PC-9 (cell line): Measurements from ENCODE around the gene ECE1. TPM values are rescaled to one million over a fixed set of nuclear protein-coding genes. Genes with fewer than 3 reads are reported as not detected.

Experiments
- BruUV-seq: library from RNA; stranded (reverse); fragments of 400-500 nt; replicated peaks from 2 replicates; lab custom pipeline; 2021; lab: Mats Ljungman, UMichigan
- CTCF ChIA-PET: fragments of 300-600 bp; sonication (Branson Sonifier 250); formaldehyde crosslinking; loops from one replicate; lab custom pipeline; 2022; ENCODE audit warnings: antibody characterized with exemption; lab: Charles Lee
- POLR2A ChIA-PET: fragments of 300-600 bp; sonication (Branson Sonifier 250); formaldehyde crosslinking; loops from one replicate; lab custom pipeline; 2022; ENCODE audit warnings: antibody characterized with exemption; ENCODE audit not compliant: unreplicated experiment; lab: Charles Lee
- DNase-seq, 2 experiments: peaks; one replicate each; pipeline versions ENCODE4 v3.0.0 to v3.0.0-alpha.2; 2015 to 2022; ENCODE audit warnings: mixed read lengths in 1 of 2
- H2AFZ ChIP-seq: fragments of 200-600 bp; sonication (generic); 2 replicates; pipeline ENCODE4 v1.8.1; 2017; ENCODE audit warnings: antibody characterized with exemption
- H3F3A ChIP-seq: fragments of 200-600 bp; sonication (generic); 2 replicates; pipeline ENCODE4 v1.8.1; 2017; ENCODE audit warnings: antibody characterized with exemption, mild to moderate bottlenecking, low read depth; ENCODE audit not compliant: insufficient read depth
- H3K27ac ChIP-seq: fragments of 200-600 bp; sonication (generic); 2 replicates; pipeline ENCODE4 v1.6.1; 2016; ENCODE audit warnings: mixed run types
- H3K27me3 ChIP-seq: fragments of 200-600 bp; sonication (generic); 2 replicates; pipeline ENCODE4 v1.6.1; 2016; ENCODE audit warnings: low read depth, mixed run types; ENCODE audit not compliant: insufficient read depth
- H3K36me3 ChIP-seq: fragments of 200-600 bp; sonication (generic); 2 replicates; pipeline ENCODE4 v1.6.1; 2016; ENCODE audit warnings: low read depth, mixed run types
- H3K4me1 ChIP-seq: fragments of 200-600 bp; sonication (generic); replicated peaks from 2 replicates; pipeline ENCODE4 v1.6.1; 2016; ENCODE audit warnings: mixed run types; ENCODE audit not compliant: insufficient read depth
- H3K4me2 ChIP-seq: fragments of 200-600 bp; sonication (generic); 2 replicates; pipeline ENCODE4 v1.6.1; 2017; ENCODE audit warnings: mixed run types
- H3K4me3 ChIP-seq: fragments of 200-600 bp; sonication (generic); 2 replicates; pipeline ENCODE4 v1.6.1; 2016; ENCODE audit warnings: mixed run types
- H3K79me2 ChIP-seq: fragments of 200-600 bp; sonication (generic); 2 replicates; pipeline ENCODE4 v1.6.1; 2017; ENCODE audit warnings: low read depth, mixed run types
- H3K9me2 ChIP-seq: fragments of 200-600 bp; sonication (generic); 2 replicates; pipeline ENCODE4 v1.8.1; 2017; ENCODE audit warnings: mild to moderate bottlenecking; ENCODE audit not compliant: insufficient read depth
- H3K9me3 ChIP-seq: fragments of 200-600 bp; sonication (generic); 2 replicates; pipeline ENCODE4 v1.8.1; 2016; ENCODE audit warnings: low read depth; ENCODE audit not compliant: insufficient read depth
- H4K20me1 ChIP-seq: fragments of 200-600 bp; sonication (generic); 2 replicates; pipeline ENCODE4 v1.8.1; 2017; ENCODE audit not compliant: insufficient read depth
- CTCF ChIP-seq: fragments of 200-600 bp; sonication (generic); conservative IDR thresholded peaks from 2 replicates; pipeline ENCODE4 v1.6.1; 2017; ENCODE audit warnings: mixed run types, antibody characterized with exemption, mild to moderate bottlenecking, moderate library complexity
- EZH2 ChIP-seq: fragments of 200-600 bp; sonication (generic); IDR thresholded peaks from 2 replicates; pipeline ENCODE4 v1.8.0; 2017; ENCODE audit warnings: antibody characterized with exemption, low read depth
- intact Hi-C: fragments of 100-400 bp; cut with micrococcal nuclease; formaldehyde crosslinking; loops from one replicate; pipeline ENCODE4 v1.10.0; 2022; ENCODE audit not compliant: unreplicated experiment
- total RNA-seq: library from RNA; stranded (reverse); gene quantifications from 2 replicates; pipeline ENCODE4 v1.2.3, GENCODE V29; 2021

The ECE1 gene
- total RNA-seq, 1 experiment from 2014 or later, result 80.8 TPM

GRCh38 chr1:21176586-21177555, 113.4 kb downstream of the ECE1 start, which contains the start of gene EIF4G3:
TSS of gene EIF4G3 (minus strand) at chr1:21176897. CDS start at chr1:21002742, 174,155 bp downstream.
- TSS peak; percentile 66 for BruUV-seq
- Histone ChIP-seq H3K36me3 (no peaks in the 10 kb centered on the region), H3K27me3 (no peaks in the 10 kb centered on the region), H3K9me2 (no peaks in the 10 kb centered on the region), H3K4me1 (peaks cover 6% of the 10 kb centered on the region; the same call in 1 of the 2 replicates), H3K4me3 (peak within 1 kb of the TSS; percentile 64), H3K9me3 (no peaks in the 10 kb centered on the region), H3K4me2 (peak within 1 kb of the TSS; percentile 77), H3F3A (peaks cover 12% of the 10 kb centered on the region; the same call in 1 of the 2 replicates), H4K20me1 (peaks cover 12% of the 10 kb centered on the region), H2AFZ (peak within 1 kb of the TSS; percentile 79), H3K79me2 (peaks cover 41% of the 10 kb centered on the region), H3K27ac (peak within 1 kb of the TSS; percentile 85)
- ChIA-PET CTCF (no interaction called here), POLR2A (interaction anchor here (0.6 kb wide), 1 partner anchor 390 kb away, joined by 4 read pairs; no protein-coding TSS in a partner anchor)
- intact Hi-C loops, result loop anchor here (10.0 kb wide), 1 partner anchor 392 kb away; the partner anchor contains the start of gene HP1BP3
- peak; percentile 88 to 97 for DNase-seq
- TF ChIP-seq EZH2 (no peak), CTCF (no peak)

GRCh38 chr1:21175670-21176581, 114.3 kb downstream of the ECE1 start:
- H3K9me3 ChIP-seq, result no peaks in the 10 kb centered on the region
- H3K27ac ChIP-seq, result peak overlapping the region; percentile 84
- no TSS peak for BruUV-seq
- no peaks in the 10 kb centered on the region for H3K36me3 ChIP-seq
- ChIA-PET CTCF (no interaction called here), POLR2A (no interaction called here)
- no peaks in the 10 kb centered on the region for H3K27me3 ChIP-seq
- H4K20me1 ChIP-seq, result peaks cover 20% of the 10 kb centered on the region
- DNase-seq, result peak in 1 of 2 experiments; percentile 27
- H3K4me3 ChIP-seq, result peak overlapping the region; percentile 63
- H3K4me1 ChIP-seq, result peaks cover 6% of the 10 kb centered on the region; the same call in 1 of the 2 replicates
- intact Hi-C loops, result loop anchor here (10.0 kb wide), 1 partner anchor 391 kb away; the partner anchor contains the start of gene HP1BP3
- no peak for TF ChIP-seq EZH2
- no peak for TF ChIP-seq CTCF
- H3K9me2 ChIP-seq, result no peaks in the 10 kb centered on the region
- H3F3A ChIP-seq, result peaks cover 12% of the 10 kb centered on the region; the same call in 1 of the 2 replicates
- H2AFZ ChIP-seq, result no peak overlapping the region
- H3K79me2 ChIP-seq, result peaks cover 50% of the 10 kb centered on the region
- H3K4me2 ChIP-seq, result peak overlapping the region; percentile 77

- Histone ChIP-seq H4K20me1 (peaks cover 21% of the 10 kb centered on the region), H3K36me3 (no peaks in the 10 kb centered on the region), H3K27ac (peak overlapping the region; percentile 84), H3K9me2 (no peaks in the 10 kb centered on the region), H3K79me2 (peaks cover 56% of the 10 kb centered on the region), H2AFZ (no peak overlapping the region), H3K4me2 (peak overlapping the region; percentile 77), H3K9me3 (no peaks in the 10 kb centered on the region), H3K4me3 (peak overlapping the region; percentile 63), H3K4me1 (peaks cover 6% of the 10 kb centered on the region; the same call in 1 of the 2 replicates), H3K27me3 (no peaks in the 10 kb centered on the region), H3F3A (peaks cover 12% of the 10 kb centered on the region; the same call in 1 of the 2 replicates)
- BruUV-seq, result TSS peak; percentile 60
- intact Hi-C loops, result loop anchor here (10.0 kb wide), 1 partner anchor 390 kb away; the partner anchor contains the start of gene HP1BP3
- POLR2A ChIA-PET, result no interaction called here
- DNase-seq, result peak in 1 of 2 experiments; percentile 48
- CTCF ChIA-PET, result no interaction called here
- TF ChIP-seq EZH2 (no peak), CTCF (no peak)
Measured at GRCh38 chr1:21175324-21175669, 115.0 kb downstream of the ECE1 start.
